ENCODE results near the gene SSH2.

DNA sequence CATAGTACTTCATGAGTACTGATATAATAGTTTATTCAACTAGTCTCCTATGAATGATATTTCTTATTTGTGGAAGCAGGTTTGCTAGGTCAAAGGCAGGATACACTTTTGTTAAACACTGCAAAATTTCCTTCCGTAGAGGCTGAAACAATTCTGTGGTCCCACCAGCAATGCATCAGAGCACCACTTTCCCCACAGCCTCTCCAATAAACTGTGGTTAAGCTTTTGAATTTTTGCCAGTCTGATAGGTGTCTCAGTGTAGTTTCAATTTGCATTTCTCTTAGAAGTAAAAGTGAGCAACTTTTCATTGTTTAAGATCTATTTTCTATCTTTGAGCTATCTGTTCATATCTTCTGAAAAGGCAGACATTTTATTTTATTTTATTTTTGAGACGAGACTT, 270.9 kb downstream of the SSH2 start:
- TF ChIP-seq, protein P1, sequence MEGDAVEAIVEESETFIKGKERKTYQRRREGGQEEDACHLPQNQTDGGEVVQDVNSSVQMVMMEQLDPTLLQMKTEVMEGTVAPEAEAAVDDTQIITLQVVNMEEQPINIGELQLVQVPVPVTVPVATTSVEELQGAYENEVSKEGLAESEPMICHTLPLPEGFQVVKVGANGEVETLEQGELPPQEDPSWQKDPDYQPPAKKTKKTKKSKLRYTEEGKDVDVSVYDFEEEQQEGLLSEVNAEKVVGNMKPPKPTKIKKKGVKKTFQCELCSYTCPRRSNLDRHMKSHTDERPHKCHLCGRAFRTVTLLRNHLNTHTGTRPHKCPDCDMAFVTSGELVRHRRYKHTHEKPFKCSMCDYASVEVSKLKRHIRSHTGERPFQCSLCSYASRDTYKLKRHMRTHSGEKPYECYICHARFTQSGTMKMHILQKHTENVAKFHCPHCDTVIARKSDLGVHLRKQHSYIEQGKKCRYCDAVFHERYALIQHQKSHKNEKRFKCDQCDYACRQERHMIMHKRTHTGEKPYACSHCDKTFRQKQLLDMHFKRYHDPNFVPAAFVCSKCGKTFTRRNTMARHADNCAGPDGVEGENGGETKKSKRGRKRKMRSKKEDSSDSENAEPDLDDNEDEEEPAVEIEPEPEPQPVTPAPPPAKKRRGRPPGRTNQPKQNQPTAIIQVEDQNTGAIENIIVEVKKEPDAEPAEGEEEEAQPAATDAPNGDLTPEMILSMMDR (IDR thresholded peaks at IDR 0.05): no peak
- no peak for TF ChIP-seq POLR2A (IDR thresholded peaks at IDR 0.05)
